Measurements from ENCODE around the gene HMX1.

The HMX1 gene

GRCh38 chr4:8848507-8849265, 23.0 kb downstream of the HMX1 start:
- no peak for TF ChIP-seq CTCF (conservative IDR thresholded peaks at IDR 0.05; ENCODE audit: low read depth, low read length)
- no peak for DNase-seq (ENCODE audit: low read depth)
- H3K4me3 ChIP-seq (ENCODE audit: low read length): no peak overlapping the region

- no peak for DNase-seq (ENCODE audit: low read depth)
- TF ChIP-seq CTCF (conservative IDR thresholded peaks at IDR 0.05; ENCODE audit: low read depth, low read length): no peak
- H3K4me3 ChIP-seq (ENCODE audit: low read length): no peak overlapping the region
Observed at GRCh38 chr4:8847764-8848163, 23.9 kb downstream of the HMX1 start.

GRCh38 chr4:8847331-8847730, 24.3 kb downstream of the HMX1 start:
- DNase-seq (ENCODE audit: low read depth): no peak
- TF ChIP-seq CTCF (conservative IDR thresholded peaks at IDR 0.05; ENCODE audit: low read depth, low read length): no peak
- no peak overlapping the region for H3K4me3 ChIP-seq (ENCODE audit: low read length)

- DNase-seq (ENCODE audit: low read depth): no peak
- no peak overlapping the region for H3K4me3 ChIP-seq (ENCODE audit: low read length)
- no peak for TF ChIP-seq CTCF (conservative IDR thresholded peaks at IDR 0.05; ENCODE audit: low read depth, low read length)
Observed at GRCh38 chr4:8846826-8847225, 24.8 kb downstream of the HMX1 start.

GRCh38 chr4:8846046-8846720, 25.5 kb downstream of the HMX1 start:
- no peak for TF ChIP-seq CTCF (conservative IDR thresholded peaks at IDR 0.05; ENCODE audit: low read depth, low read length)
- no peak overlapping the region for H3K4me3 ChIP-seq (ENCODE audit: low read length)
- DNase-seq (ENCODE audit: low read depth): no peak

GRCh38 chr4:8844976-8845690, 26.5 kb downstream of the HMX1 start:
- no peak for TF ChIP-seq CTCF (conservative IDR thresholded peaks at IDR 0.05; ENCODE audit: low read depth, low read length)
- no peak for DNase-seq (ENCODE audit: low read depth)
- H3K4me3 ChIP-seq (ENCODE audit: low read length): no peak overlapping the region

All from retinal pigment epithelial cell (primary cell).